ENCODE data around the gene NOC2L.

GRCh38 chr1:915295-916172 is 43.5 kb downstream of the NOC2L start:
- TF ChIP-seq CTCF (IDR thresholded peaks at IDR 0.05) (no peak), POLR2A (IDR thresholded peaks at IDR 0.05) (no peak)

All from ovary (tissue), 3 donors.